Activated CD4-positive, alpha-beta memory T cell treated with anti-CD3 and anti-CD28 coated beads, Interleukin-2, amount 10 ng/mL, durations not matched to agents 7 days and 5 days (primary cell): ENCODE results near the gene HEXIM2. TPM values are rescaled to one million over a fixed set of nuclear protein-coding genes. Genes with fewer than 3 reads are reported as not detected.
"Not testable (repeated sequence)": the region's sequence is repeated elsewhere in the genome, so short reads cannot be mapped to it uniquely, and the experiment has no call there.

Experiments used
- CTCF ChIA-PET: fragments of 350-600 bp; sonication (Branson Sonifier 250); formaldehyde crosslinking; loops from one replicate; lab custom pipeline; 2021; ENCODE audit warnings: antibody characterized with exemption, inconsistent platforms; lab: Charles Lee
- POLR2A ChIA-PET: fragments of 350-600 bp; sonication (Branson Sonifier 250); formaldehyde crosslinking; loops from one replicate; lab custom pipeline; 2021; ENCODE audit warnings: antibody characterized with exemption; lab: Charles Lee
- DNase-seq: peaks from one replicate; pipeline ENCODE4 v3.0.0-alpha.2; 2020
- H3K27ac Mint-ChIP-seq: one replicate; pipeline ENCODE4 v1.8.0; 2021; ENCODE audit warnings: mild to moderate bottlenecking, mixed read lengths
- H3K27me3 Mint-ChIP-seq: one replicate; pipeline ENCODE4 v1.8.0; 2021; ENCODE audit warnings: mixed read lengths
- H3K36me3 Mint-ChIP-seq: one replicate; pipeline ENCODE4 v1.8.0; 2021; ENCODE audit warnings: low read depth, mixed read lengths
- H3K4me1 Mint-ChIP-seq: one replicate; pipeline ENCODE4 v1.8.0; 2021; ENCODE audit warnings: mixed read lengths
- H3K4me3 Mint-ChIP-seq: one replicate; pipeline ENCODE4 v1.8.0; 2021; ENCODE audit warnings: mild to moderate bottlenecking, mixed read lengths
- H3K9me3 Mint-ChIP-seq: one replicate; pipeline ENCODE4 v1.8.0; 2021; ENCODE audit warnings: mixed read lengths
- total RNA-seq, 2 experiments: library from RNA; stranded (reverse); gene quantifications; one replicate each; pipeline ENCODE4 v1.2.3, GENCODE V29; 2021

HEXIM2 gene
- total RNA-seq, 2 experiments from 2014 or later = 6.5 to 8.0 TPM

GRCh38 chr17:45184144-45184543 lies 22.5 kb downstream of the HEXIM2 start:
- H3K27me3 Mint-ChIP-seq = no peaks in the 10 kb centered on the region
- no peaks in the 10 kb centered on the region for H3K36me3 Mint-ChIP-seq
- no peak for DNase-seq
- no peak overlapping the region for H3K27ac Mint-ChIP-seq
- H3K4me1 Mint-ChIP-seq = no peaks in the 10 kb centered on the region
- CTCF ChIA-PET = interaction anchor here (0.6 to 2.2 kb wide), 5 partner anchors 13 to 92 kb away, joined by 3 to 8 read pairs (median 5); partner anchors contain the start of gene ACBD4
- no peak overlapping the region for H3K4me3 Mint-ChIP-seq
- no peaks in the 10 kb centered on the region for H3K9me3 Mint-ChIP-seq
- POLR2A ChIA-PET = interaction anchor here (0.7 kb wide), 1 partner anchor 56 kb away, joined by 4 read pairs; no protein-coding TSS in a partner anchor

- ChIA-PET CTCF (interaction anchor here (1.1 kb wide), 1 partner anchor 51 kb away, joined by 5 read pairs; the partner anchor contains the start of gene ACBD4), POLR2A (no interaction called here)
- no peak overlapping the region for H3K4me3 Mint-ChIP-seq
- no peaks in the 10 kb centered on the region for H3K4me1 Mint-ChIP-seq
- H3K27me3 Mint-ChIP-seq = no peaks in the 10 kb centered on the region
- no peaks in the 10 kb centered on the region for H3K36me3 Mint-ChIP-seq
- no peak overlapping the region for H3K27ac Mint-ChIP-seq
- H3K9me3 Mint-ChIP-seq = no peaks in the 10 kb centered on the region
- no peak for DNase-seq
Measured at GRCh38 chr17:45186801-45187354, 25.2 kb downstream of the HEXIM2 start.

- H3K9me3 Mint-ChIP-seq = no peaks in the 10 kb centered on the region
- H3K27me3 Mint-ChIP-seq = no peaks in the 10 kb centered on the region
- no peaks in the 10 kb centered on the region for H3K36me3 Mint-ChIP-seq
- CTCF ChIA-PET = interaction anchor here (0.5 to 2.0 kb wide), 4 partner anchors 9 to 54 kb away, joined by 3 to 9 read pairs (median 6); partner anchors contain the start of gene ACBD4
- H3K27ac Mint-ChIP-seq = no peak overlapping the region
- POLR2A ChIA-PET = interaction anchor here (1.6 kb wide), 1 partner anchor 40 kb away, joined by 7 read pairs; the partner anchor contains the start of gene HEXIM1
- H3K4me3 Mint-ChIP-seq = no peak overlapping the region
- H3K4me1 Mint-ChIP-seq = no peaks in the 10 kb centered on the region
- no peak for DNase-seq
Measured at GRCh38 chr17:45189009-45189408, 27.3 kb downstream of the HEXIM2 start.

- Mint-ChIP-seq H3K4me3 (no peak overlapping the region), H3K27ac (no peak overlapping the region), H3K4me1 (no peaks in the 10 kb centered on the region), H3K9me3 (peaks cover 3% of the 10 kb centered on the region), H3K36me3 (no peaks in the 10 kb centered on the region), H3K27me3 (no peaks in the 10 kb centered on the region)
- ChIA-PET CTCF (interaction anchor here (1.0 to 10.4 kb wide), 2 partner anchors 29 to 55 kb away, joined by 4 to 221 read pairs; partner anchors contain the start of gene ACBD4), POLR2A (interaction anchor here (1.9 kb wide), 1 partner anchor 42 kb away, joined by 6 read pairs; the partner anchor contains the start of gene HEXIM1)
- no peak for DNase-seq
Measured at GRCh38 chr17:45190503-45191255, 29.0 kb downstream of the HEXIM2 start.

GRCh38 chr17:45195424-45195823 lies 33.7 kb downstream of the HEXIM2 start:
- no peaks in the 10 kb centered on the region for H3K36me3 Mint-ChIP-seq
- CTCF ChIA-PET = interaction anchor here (1.3 to 10.4 kb wide), 3 partner anchors 22 to 60 kb away, joined by 8 to 221 read pairs (median 9); partner anchors contain the start of gene ACBD4
- H3K27me3 Mint-ChIP-seq = no peaks in the 10 kb centered on the region
- no peak overlapping the region for H3K27ac Mint-ChIP-seq
- H3K9me3 Mint-ChIP-seq = peaks cover 3% of the 10 kb centered on the region
- no peak for DNase-seq
- H3K4me1 Mint-ChIP-seq = peaks cover 7% of the 10 kb centered on the region
- POLR2A ChIA-PET = interaction anchor here (1.3 to 1.7 kb wide), 2 partner anchors 60 to 75 kb away, joined by 3 to 6 read pairs; partner anchors contain the start of gene ACBD4
- no peak overlapping the region for H3K4me3 Mint-ChIP-seq

- Mint-ChIP-seq H3K27ac (no peak overlapping the region), H3K36me3 (no peaks in the 10 kb centered on the region), H3K4me1 (peaks cover 7% of the 10 kb centered on the region), H3K27me3 (no peaks in the 10 kb centered on the region), H3K9me3 (peaks cover 3% of the 10 kb centered on the region), H3K4me3 (no peak overlapping the region)
- DNase-seq = no peak
- ChIA-PET POLR2A (interaction anchor here (1.6 to 3.2 kb wide), 4 partner anchors 35 to 62 kb away, joined by 4 to 22 read pairs (median 8); partner anchors contain the start of genes ACBD4, HEXIM1 and HEXIM2), CTCF (interaction anchor here (0.5 to 10.4 kb wide), 31 partner anchors 9 to 419 kb away, joined by 3 to 221 read pairs (median 4); partner anchors contain the start of genes ACBD4, HEXIM1 and HEXIM2)
Measured at GRCh38 chr17:45197108-45197507, 35.4 kb downstream of the HEXIM2 start.

GRCh38 chr17:45197555-45198334 lies 36.1 kb downstream of the HEXIM2 start:
- Mint-ChIP-seq H3K9me3 (peaks cover 3% of the 10 kb centered on the region), H3K27me3 (no peaks in the 10 kb centered on the region), H3K4me3 (no peak overlapping the region), H3K4me1 (peaks cover 7% of the 10 kb centered on the region), H3K27ac (no peak overlapping the region), H3K36me3 (no peaks in the 10 kb centered on the region)
- ChIA-PET CTCF (interaction anchor here (0.5 to 10.4 kb wide), 33 partner anchors 8 to 419 kb away, joined by 3 to 221 read pairs (median 4); partner anchors contain the start of genes ACBD4, HEXIM1 and HEXIM2), POLR2A (interaction anchor here (1.6 to 3.2 kb wide), 4 partner anchors 36 to 62 kb away, joined by 4 to 22 read pairs (median 8); partner anchors contain the start of genes ACBD4, HEXIM1 and HEXIM2)
- peak; percentile 86 for DNase-seq

GRCh38 chr17:45200701-45201100 lies 39.0 kb downstream of the HEXIM2 start:
- DNase-seq = no peak
- Mint-ChIP-seq H3K9me3 (no peaks in the 10 kb centered on the region), H3K36me3 (no peaks in the 10 kb centered on the region), H3K27ac (no peak overlapping the region), H3K4me3 (no peak overlapping the region), H3K4me1 (peaks cover 7% of the 10 kb centered on the region), H3K27me3 (no peaks in the 10 kb centered on the region)
- POLR2A ChIA-PET = no interaction called here
- CTCF ChIA-PET = interaction anchor here (0.6 to 10.4 kb wide), 5 partner anchors 51 to 100 kb away, joined by 3 to 221 read pairs (median 4); partner anchors contain the start of gene ACBD4

DNA sequence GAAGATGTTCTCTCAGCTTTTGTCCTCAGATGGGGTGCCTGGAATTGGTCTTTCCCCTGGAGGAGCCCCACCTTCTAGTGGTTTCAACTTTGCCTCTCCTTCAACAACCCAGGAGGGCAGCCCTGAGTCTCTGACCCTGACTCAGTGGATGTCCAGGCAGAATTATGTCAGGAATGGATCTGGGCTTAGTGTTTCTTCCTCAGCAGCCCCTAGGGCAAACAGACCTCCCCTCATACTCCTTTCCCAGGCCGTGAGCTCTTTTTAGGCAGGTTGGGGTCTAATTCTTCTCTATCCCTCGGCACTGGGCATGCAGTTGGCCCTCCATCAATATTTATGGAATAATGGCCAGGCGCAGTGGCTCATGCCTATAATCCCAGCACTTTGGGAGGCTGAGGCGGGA lies 39.8 kb downstream of the HEXIM2 start:
- H3K4me3 Mint-ChIP-seq = no peak overlapping the region
- H3K36me3 Mint-ChIP-seq = peaks cover 3% of the 10 kb centered on the region
- no peaks in the 10 kb centered on the region for H3K9me3 Mint-ChIP-seq
- POLR2A ChIA-PET = interaction anchor here (1.3 kb wide), 1 partner anchor 66 kb away, joined by 4 read pairs; the partner anchor contains the start of gene ACBD4
- H3K4me1 Mint-ChIP-seq = peaks cover 7% of the 10 kb centered on the region
- no peaks in the 10 kb centered on the region for H3K27me3 Mint-ChIP-seq
- CTCF ChIA-PET = interaction anchor here (0.6 to 3.0 kb wide), 6 partner anchors 34 to 977 kb away, joined by 3 to 17 read pairs (median 3); partner anchors contain the start of gene ACBD4
- no peak for DNase-seq
- no peak overlapping the region for H3K27ac Mint-ChIP-seq

DNA sequence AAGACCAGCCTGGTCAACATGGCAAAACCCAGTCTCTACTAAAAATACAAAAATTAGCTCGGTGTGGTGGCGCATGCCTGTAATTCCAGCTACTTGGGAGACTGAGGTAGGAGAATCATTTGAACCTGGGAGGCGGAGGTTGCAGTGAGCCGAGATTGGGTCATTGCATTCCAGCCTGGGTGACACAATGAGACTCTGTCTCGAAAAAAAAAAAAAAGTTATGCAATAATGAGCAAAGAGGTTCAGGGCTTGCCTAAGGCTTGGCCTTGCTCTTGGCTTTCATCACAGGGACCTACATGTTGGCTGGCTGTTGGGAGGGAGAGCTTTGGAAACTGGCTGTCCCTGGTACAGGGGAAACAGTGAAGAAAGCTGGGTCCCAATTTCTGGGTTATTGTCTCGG lies 40.2 kb downstream of the HEXIM2 start:
- ChIA-PET POLR2A (interaction anchor here (1.3 kb wide), 1 partner anchor 67 kb away, joined by 4 read pairs; the partner anchor contains the start of gene ACBD4), CTCF (interaction anchor here (0.6 to 3.0 kb wide), 5 partner anchors 34 to 977 kb away, joined by 3 to 17 read pairs (median 3); partner anchors contain the start of gene ACBD4)
- not testable (repeated sequence) for H3K36me3 Mint-ChIP-seq, H3K4me1 Mint-ChIP-seq, H3K4me3 Mint-ChIP-seq, DNase-seq, H3K9me3 Mint-ChIP-seq, H3K27me3 Mint-ChIP-seq, H3K27ac Mint-ChIP-seq

GRCh38 chr17:45218895-45219661 lies 57.4 kb downstream of the HEXIM2 start:
- CTCF ChIA-PET = interaction anchor here (0.7 to 7.5 kb wide), 38 partner anchors 14 to 177 kb away, joined by 3 to 197 read pairs (median 5); partner anchors contain the start of genes ACBD4, HEXIM1 and MAP3K14
- POLR2A ChIA-PET = interaction anchor here (0.6 to 15.7 kb wide), 14 partner anchors 11 to 163 kb away, joined by 3 to 528 read pairs (median 4); partner anchors contain the start of genes ACBD4, HEXIM1, HEXIM2 and MAP3K14
- peak; percentile 86 for DNase-seq
- Mint-ChIP-seq H3K9me3 (no peaks in the 10 kb centered on the region), H3K27me3 (no peaks in the 10 kb centered on the region), H3K4me1 (peaks cover 30% of the 10 kb centered on the region), H3K27ac (peak overlapping the region; percentile 75), H3K4me3 (peak overlapping the region; percentile 85), H3K36me3 (peaks cover 58% of the 10 kb centered on the region)
